Activated effector memory CD4-positive, alpha-beta T cell treated with Interleukin-2 at 50 U/mL for 16 hours (primary cell): Measurements from ENCODE around the gene FBXL13.
"Not testable (repeated sequence)": the region's sequence is repeated elsewhere in the genome, so short reads cannot be mapped to it uniquely, and the experiment has no call there.

Experiments used
- DNase-seq: peaks from one replicate; pipeline ENCODE4 v3.0.0-alpha.2; 2020

The FBXL13 gene

DNA sequence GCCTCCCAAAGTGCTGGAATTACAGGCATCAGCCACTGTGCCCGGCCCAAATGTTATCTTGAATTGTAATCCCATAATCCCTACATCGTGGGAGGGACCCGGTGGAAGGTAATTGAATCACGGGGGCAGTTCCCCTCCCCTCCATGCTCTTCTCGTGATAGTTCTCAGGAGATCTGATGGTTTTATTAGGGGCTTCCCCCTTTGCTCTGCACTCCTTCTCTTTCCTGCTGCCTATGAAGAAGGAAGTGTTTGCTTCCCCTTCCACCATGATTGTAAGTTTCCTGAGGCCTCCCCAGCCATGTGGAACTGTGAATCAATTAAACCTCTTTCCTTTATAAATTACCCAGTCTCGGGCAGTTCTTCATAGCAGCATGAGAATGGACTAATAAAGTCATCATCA is 3.6 kb upstream of the FBXL13 start:
- not testable (repeated sequence) for DNase-seq

DNA sequence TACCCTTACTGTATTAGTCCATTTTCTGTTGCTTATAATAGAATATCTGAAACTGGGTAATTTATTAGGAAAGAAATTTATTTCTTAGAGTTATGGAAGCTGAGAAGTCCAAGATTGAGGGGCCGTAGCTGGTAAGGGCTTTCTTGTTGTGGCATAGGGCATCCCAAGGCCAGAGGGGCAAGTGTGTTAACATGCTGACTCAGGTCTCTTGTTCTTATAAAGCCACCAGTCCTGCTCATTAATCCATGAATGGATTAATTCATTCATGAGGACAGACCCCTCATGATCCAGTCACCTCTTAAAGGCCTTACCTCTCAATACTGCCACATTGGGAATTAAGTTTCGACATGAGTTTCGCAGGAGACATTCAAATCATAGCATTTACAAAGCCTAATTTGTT is 2.7 kb upstream of the FBXL13 start:
- no peak for DNase-seq

GRCh38 chr7:103076764-103077163 is 2.2 kb upstream of the FBXL13 start:
- no peak for DNase-seq

- peak; percentile 50 for DNase-seq
Measured at GRCh38 chr7:103075337-103075918, 832 bp upstream of the FBXL13 start.

GRCh38 chr7:103073989-103074518 is 542 bp downstream of the FBXL13 start:
- no peak for DNase-seq

DNA sequence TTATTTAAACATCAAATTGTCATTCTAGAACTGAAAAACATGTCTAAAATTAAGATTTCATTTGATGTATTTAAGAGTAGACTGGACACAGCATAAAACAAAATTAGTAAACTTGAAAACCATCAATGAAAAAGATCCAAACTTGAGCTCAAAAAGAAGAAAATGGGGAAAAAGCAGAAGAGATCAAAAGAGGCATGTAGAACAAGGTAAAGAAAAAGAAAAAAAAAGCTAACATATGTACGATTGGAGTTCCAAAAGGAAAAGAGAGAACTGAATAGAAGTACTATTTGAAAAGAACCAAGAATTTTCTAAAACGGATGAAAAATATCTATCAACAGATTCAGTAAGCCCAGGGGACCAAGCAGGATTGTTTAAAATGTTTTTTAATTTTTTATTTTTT is 3.6 kb downstream of the FBXL13 start:
- DNase-seq: no peak

DNA sequence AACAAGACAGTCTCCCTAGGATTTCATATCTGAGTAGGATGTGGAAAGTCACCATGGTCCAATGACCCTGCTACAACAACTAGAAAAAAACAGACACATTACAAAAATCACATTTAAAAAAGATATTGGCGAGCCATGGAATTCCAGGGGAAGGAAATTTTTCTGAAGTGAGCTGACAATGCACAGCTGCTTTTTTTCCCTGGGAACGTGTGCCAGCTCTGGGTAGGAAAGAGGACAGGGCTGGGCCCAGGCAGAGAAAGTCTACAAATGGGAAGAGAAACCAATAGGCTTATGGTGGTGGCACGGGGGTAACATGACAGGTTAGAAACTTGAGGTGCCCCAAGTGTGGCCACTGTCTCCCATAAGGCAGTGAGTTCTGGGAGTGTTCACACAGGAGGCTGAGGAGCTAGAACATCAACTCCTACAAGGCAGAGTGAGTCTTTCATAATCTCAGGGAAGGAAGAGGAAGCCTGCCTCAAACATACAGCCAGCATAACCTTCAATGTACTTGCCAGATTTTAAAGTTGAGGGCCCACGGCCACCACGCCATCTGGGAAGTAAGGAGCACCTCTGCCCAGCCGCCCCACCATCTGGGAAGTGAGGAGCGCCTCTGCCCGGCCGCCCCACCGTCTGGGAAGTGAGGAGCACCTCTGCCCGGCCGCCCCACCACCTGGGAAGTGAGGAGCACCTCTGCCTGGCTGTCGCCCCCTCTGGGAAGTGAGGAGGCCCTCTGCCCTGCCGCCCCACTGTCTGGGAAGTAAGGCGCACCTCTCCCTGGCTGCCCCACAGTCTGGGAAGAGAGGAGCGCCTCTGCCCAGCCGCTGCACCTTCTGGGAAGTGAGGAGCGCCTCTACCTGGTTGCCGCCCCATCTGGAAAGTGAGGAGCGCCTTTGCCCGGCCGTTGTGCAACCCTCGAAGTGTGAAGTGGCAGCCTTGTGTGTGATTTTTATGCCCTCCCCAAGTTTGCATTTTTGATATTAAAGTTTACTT is 5.9 kb downstream of the FBXL13 start:
- no peak for DNase-seq

- DNase-seq: no peak
Measured at GRCh38 chr7:103065667-103066066, 8.9 kb downstream of the FBXL13 start.

DNA sequence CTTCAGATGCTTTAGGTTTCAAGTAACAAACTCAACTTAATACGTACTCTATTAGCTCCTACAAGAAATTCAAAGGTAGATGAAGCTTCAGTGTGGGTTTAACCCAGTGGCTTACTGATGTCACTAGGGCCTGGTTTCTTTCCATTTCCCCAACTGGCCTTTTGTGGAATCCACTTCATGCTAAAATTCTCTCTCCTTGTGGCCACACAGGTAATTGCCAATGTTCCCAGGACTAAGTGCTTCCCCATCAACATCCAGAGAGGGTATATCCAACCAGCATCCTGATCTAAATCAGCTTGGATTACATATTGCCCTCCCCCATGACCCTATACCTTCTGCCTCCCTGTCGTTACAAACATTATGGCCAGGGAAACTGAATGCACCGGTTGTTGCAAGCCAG is 10.7 kb downstream of the FBXL13 start:
- no peak for DNase-seq

- no peak for DNase-seq
Measured at GRCh38 chr7:103059471-103059870, 15.1 kb downstream of the FBXL13 start.

- no peak for DNase-seq
Measured at GRCh38 chr7:103058122-103058521, 16.5 kb downstream of the FBXL13 start.

DNA sequence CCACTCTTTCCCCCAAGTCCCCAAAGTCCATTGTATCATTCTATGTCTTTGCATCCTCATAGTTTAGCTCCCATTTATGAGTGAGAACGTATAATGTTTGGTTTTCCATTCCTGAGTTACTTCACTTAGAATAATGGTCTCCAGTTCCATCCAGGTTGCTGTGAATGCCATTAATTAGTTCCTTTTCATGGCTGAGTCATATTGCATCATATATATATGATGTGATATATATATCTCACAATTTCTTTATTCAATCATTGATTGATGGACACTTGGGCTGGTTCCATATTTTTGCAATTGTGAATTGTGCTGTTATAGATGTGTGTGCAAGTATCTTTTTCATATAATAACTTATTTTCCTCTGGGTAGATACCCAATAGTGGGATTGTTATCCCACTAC is 18.6 kb downstream of the FBXL13 start:
- not testable (repeated sequence) for DNase-seq

GRCh38 chr7:103051519-103051918 is 23.1 kb downstream of the FBXL13 start:
- no peak for DNase-seq

GRCh38 chr7:103048833-103049232 is 25.8 kb downstream of the FBXL13 start:
- DNase-seq: no peak

DNA sequence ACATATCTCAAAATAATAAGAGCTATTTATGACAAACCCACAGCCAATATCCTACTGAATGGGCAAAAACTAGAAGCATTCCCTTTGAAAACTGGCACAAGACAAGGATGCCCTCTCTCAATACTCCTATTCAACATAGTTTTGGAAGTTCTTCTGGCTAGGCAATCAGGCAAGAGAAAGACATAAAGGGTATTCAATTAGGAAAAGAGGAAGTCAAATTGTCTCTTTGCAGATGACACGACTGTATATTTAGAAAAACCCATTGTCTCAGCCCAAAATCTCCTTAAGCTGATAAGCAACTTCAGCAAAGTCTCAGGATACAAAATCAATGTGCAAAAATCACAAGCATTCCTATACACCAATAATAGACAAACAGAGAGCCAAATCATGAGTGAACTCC is 32.8 kb downstream of the FBXL13 start:
- DNase-seq: not testable (repeated sequence)

DNA sequence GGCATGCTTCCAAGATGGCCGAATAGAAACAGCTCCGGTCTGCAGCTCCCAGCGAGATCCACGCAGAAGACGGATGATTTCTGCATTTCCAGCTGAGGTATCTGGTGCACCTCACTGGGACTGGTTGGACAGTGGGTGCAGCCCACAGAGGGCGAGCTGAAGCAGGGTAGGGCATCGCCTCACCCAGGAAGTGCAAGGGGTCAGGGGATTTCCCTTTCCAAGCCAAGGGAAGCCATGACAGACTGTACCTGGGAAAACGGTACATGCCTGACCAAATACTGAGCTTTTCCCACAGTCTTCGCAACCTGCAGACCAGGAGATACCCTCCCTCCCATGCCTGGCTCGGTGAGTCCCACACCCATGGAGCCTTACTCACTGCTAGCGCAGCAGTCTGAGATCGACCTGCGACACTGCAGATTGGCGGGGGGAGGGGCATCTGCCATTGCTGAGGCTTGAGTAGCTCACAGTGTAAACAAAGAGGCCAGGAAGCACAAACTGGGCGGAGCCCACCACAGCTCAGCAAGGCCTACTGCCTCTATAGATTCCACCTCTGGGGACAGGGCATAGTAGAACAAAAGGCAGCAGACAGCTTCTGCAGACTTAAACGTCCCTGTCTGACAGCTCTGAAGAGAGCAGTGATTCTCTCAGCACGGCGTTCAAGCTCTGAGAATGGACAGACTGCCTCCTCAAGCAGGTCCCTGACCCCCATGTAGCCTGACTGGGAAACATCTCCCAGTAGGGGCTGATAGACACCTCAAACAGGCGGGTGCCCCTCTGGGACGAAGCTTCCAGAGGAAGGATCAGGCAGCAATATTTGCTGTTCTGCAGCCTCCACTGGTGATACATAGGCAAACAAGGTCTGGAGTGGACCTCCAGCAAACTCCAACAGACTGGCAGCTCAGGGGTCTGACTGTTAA is 36.5 kb downstream of the FBXL13 start:
- not testable (repeated sequence) for DNase-seq

- DNase-seq: no peak
Measured at GRCh38 chr7:103037476-103037822, 37.1 kb downstream of the FBXL13 start.

DNA sequence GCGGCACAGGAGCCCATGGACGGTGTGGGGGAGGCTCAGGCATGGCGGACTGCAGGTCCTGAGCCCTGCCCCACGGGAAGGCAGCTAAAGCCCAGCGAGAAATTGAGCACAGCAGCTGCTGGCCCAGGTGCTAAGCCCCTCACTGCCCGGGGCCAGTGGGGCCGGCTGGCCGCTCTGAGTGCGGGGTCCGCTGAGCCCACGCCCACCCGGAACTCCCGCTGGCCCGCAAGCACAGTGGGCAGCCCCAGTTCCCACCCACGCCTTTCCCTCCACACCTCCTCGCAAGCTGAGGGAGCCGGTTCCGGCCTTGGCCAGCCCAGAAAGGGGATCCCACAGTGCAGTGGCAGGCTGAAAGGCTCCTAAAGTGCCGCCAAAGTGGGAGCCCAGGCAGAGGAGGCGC is 40.3 kb downstream of the FBXL13 start:
- DNase-seq: not testable (repeated sequence)

- no peak for DNase-seq
Measured at GRCh38 chr7:103031781-103032180, 42.8 kb downstream of the FBXL13 start.

GRCh38 chr7:103031024-103031423 is 43.6 kb downstream of the FBXL13 start:
- DNase-seq: no peak

DNA sequence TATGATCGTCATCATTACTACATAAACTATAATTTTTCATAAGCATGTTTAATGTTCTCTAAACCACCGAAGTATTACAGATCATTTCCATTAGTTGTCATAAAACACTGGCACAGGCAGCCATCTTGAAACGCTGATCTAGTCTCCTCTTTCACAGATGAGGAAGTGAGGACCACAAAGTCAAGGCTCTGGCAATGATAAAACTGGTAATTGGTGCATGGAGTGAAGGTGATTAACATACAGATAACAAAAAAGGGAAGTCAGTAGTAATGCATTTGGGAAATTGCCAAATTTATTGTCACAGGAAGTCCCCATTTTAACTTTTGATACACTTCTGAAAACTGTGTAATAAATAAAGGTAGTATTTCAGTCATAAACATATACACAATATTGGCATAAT is 49.3 kb downstream of the FBXL13 start:
- DNase-seq: no peak

DNA sequence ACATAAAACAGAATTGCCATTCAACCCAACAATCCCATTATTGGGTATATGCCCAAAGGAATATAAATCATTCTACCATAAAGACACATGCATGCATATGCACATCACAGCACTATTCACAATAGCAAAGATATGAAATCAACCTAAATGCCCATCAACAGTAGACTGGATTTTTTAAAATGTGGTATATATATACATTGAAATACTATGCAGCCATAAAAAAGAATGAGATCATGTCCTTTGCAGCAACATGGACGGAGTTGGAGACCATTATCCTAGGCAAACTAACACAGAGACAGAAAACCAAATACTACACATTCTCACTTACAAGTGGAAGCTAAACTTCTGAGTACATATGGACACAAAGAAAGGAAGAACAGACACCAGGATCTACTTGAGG is 51.0 kb downstream of the FBXL13 start:
- DNase-seq: not testable (repeated sequence)

GRCh38 chr7:103021490-103021889 is 53.1 kb downstream of the FBXL13 start:
- DNase-seq: not testable (repeated sequence)
